RWPE1 (cell line): Measurements from ENCODE around the gene TCTN1.

Experiments used
- CTCF ChIA-PET: fragments of 350-600 bp; sonication (Branson Sonifier 250); formaldehyde crosslinking; extraction: SDS; loops from one replicate; lab custom pipeline; 2021; lab: Yijun Ruan, JAX
- POLR2A ChIA-PET: fragments of 400-600 bp; formaldehyde crosslinking; extraction: SDS; loops from one replicate; lab custom pipeline; 2020; ENCODE audit warnings: antibody characterized with exemption; ENCODE audit not compliant: low non-redundant PET; lab: Yijun Ruan, JAX
- DNase-seq: peaks from one replicate; pipeline ENCODE4 v3.0.0; 2012; ENCODE audit warnings: low spot score
- H3K27ac ChIP-seq: fragments of 450-650 bp; 2 replicates; pipeline ENCODE4 v1.5.1; 2017
- CTCF ChIP-seq: fragments of 450-650 bp; conservative IDR thresholded peaks from 2 replicates; pipeline ENCODE4 v1.5.1; 2017; ENCODE audit warnings: low read depth, mild to moderate bottlenecking

Gene TCTN1

DNA sequence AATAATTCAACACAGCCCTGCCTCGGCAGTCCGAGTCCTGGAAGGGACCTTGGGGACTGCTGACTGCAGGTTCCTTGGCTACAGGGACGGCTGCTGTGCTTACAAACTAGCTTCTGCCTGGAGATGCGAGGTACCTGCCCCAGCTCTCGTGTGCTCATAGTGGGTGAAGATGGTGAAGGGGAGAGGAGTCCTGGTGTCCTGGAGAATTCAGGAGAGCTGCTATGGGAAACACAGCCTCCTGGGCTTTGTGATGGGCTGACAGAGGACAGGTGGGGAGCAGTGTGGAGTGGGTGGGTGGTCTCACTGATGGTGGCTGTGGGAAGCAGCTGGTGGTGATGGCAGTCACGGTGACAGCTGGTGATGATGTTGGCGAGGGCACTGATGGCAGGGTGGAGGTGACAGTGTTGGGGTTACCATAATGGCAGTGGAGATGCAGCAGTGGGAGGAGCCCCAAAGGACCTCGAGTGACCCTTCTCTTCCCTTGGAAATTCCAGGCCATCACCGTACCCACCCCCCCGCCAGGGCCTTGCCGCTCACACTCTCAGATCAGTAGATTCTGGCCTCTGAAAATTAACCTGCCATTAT is 42.2 kb downstream of the TCTN1 start:
- ChIA-PET CTCF (no interaction called here), POLR2A (no interaction called here)
- no peak for DNase-seq
- no peak for TF ChIP-seq CTCF
- no peak overlapping the region for H3K27ac ChIP-seq

DNA sequence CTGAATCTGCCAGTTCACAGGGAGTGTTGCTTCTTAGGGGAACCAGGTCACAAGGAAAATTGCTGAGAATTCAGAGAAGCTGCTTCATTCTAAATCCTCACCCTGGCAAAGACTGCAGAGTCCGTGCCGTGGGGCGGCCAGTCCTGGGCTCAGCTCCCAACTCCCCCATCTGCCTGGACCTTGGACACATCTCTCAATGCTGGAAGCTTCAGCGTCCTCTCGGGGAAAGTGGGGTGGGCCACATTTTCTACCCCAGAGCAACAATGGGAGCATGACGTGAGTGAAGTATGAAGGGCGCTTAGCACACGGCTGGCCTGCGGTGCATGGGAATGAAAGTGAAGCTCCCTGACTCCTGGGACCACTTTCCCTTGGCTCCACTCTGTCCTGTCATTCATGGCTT is 43.8 kb downstream of the TCTN1 start:
- no peak for DNase-seq
- ChIA-PET POLR2A (no interaction called here), CTCF (interaction anchor here (0.8 to 1.1 kb wide), 2 partner anchors 11 to 222 kb away, joined by 3 to 4 read pairs; no protein-coding TSS in a partner anchor)
- no peak overlapping the region for H3K27ac ChIP-seq
- no peak for TF ChIP-seq CTCF

GRCh38 chr12:110658242-110658641 is 44.3 kb downstream of the TCTN1 start:
- no peak overlapping the region for H3K27ac ChIP-seq

DNA sequence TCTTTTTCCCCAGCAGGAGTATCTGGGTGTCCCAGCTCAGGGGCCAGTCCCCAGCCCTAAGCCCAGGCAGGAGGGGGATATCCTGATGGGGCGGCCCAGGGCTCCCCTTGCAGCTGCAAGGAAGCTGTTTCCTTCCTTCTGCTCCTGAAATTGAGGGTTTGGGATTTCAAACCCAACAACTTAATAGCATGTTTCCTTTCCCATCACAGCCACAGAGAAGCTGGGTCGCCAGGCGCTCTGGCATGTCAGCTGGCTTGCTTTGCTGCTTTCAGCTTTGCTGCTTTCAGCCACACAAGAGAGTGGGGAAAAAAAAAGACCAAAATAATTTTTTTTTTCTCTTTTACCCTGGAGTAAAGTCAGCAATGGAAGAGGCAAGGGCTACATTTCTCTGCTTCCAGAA is 44.9 kb downstream of the TCTN1 start:
- no peak overlapping the region for H3K27ac ChIP-seq
- DNase-seq: no peak
- no peak for TF ChIP-seq CTCF
- CTCF ChIA-PET: no interaction called here
- POLR2A ChIA-PET: no interaction called here

More at GRCh38 chr12:110658242-110658641, 44.3 kb downstream of the TCTN1 start:
- POLR2A ChIA-PET: no interaction called here
- CTCF ChIA-PET: no interaction called here
- no peak for DNase-seq
- TF ChIP-seq CTCF: no peak

DNA sequence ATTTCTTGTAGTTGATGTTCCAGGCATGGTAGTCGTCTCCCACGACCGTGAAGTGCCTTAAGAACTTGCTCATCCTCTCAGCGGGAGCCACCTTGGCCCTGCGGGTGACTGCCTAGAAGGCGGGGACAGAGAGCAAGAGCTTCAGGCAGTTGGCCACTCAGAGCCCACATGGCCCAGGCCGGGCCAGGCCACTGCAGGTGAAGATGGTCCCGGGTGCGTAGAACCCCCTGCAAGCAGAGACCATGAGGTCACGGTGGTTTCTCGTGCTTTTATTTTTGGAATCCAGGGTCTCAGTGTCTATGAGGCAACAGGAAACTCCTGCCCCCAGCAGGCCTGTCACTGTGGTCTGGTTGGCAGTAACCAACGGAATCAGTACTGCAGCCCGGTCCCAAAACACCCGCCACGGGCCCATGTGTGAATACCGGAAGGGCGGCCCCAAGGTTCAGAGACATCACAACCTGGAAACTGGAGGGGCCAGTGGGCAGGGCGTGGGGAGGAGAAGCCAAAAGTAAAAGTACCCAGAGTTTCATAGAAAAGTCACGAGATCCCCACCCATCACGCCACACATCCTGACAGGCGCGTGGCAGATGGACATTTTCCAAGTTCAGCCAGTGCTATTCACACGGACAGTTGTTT is 47.5 kb downstream of the TCTN1 start:
- POLR2A ChIA-PET: no interaction called here
- H3K27ac ChIP-seq: no peak overlapping the region
- no peak for TF ChIP-seq CTCF
- no peak for DNase-seq
- CTCF ChIA-PET: interaction anchor here (0.7 kb wide), 1 partner anchor 178 kb away, joined by 3 read pairs; no protein-coding TSS in a partner anchor

- POLR2A ChIA-PET: interaction anchor here (0.7 kb wide), 1 partner anchor 196 kb away, joined by 10 read pairs; no protein-coding TSS in a partner anchor
- CTCF ChIA-PET: interaction anchor here (0.6 kb wide), 1 partner anchor 658 kb away, joined by 5 read pairs; no protein-coding TSS in a partner anchor
- TF ChIP-seq CTCF: no peak
- H3K27ac ChIP-seq: no peak overlapping the region
- DNase-seq: no peak
Observed at GRCh38 chr12:110666892-110667291, 53.0 kb downstream of the TCTN1 start.
